DND-41 (cell line): ENCODE data around the gene PTPRN2.

Experiments used
- ATAC-seq: fragments of 200-7000 bp; cut with Tn5 transposase; 3 replicates; pipeline ENCODE4 v1.9.1; 2021; ENCODE audit warnings: low read depth; ENCODE audit not compliant: insufficient read depth
- DNase-seq: peaks from one replicate; pipeline ENCODE4 v3.0.0-alpha.2; 2020
- H2AFZ ChIP-seq: 2 replicates; pipeline ENCODE4 v1.6.0; 2012; ENCODE audit warnings: low read depth, low read length
- H3K27ac ChIP-seq: 2 replicates; pipeline ENCODE4 v1.5.1; 2012; ENCODE audit warnings: low read length, inconsistent platforms
- H3K27me3 ChIP-seq: fragments of 200-600 bp; sonication (generic); 2 replicates; pipeline ENCODE4 v1.6.0; 2012; ENCODE audit warnings: low read length, mild to moderate bottlenecking, inconsistent platforms; ENCODE audit not compliant: insufficient read depth, poor library complexity
- H3K36me3 ChIP-seq: 2 replicates; pipeline ENCODE4 v1.5.1; 2012; ENCODE audit warnings: low read length, inconsistent platforms; ENCODE audit not compliant: insufficient read depth
- H3K4me1 ChIP-seq: 2 replicates; pipeline ENCODE4 v1.5.1; 2012; ENCODE audit warnings: mild to moderate bottlenecking, low read length; ENCODE audit not compliant: insufficient read depth
- H3K4me2 ChIP-seq: 2 replicates; pipeline ENCODE4 v1.6.0; 2012; ENCODE audit warnings: mild to moderate bottlenecking, moderate library complexity, low read length, inconsistent platforms; ENCODE audit not compliant: insufficient read depth
- H3K4me3 ChIP-seq, 2 experiments: fragments of 200-600 bp in 1 of 2; shearing (Covaris generic) in 1 of 2; 2 replicates each; pipeline ENCODE4 v1.5.1; 2012 to 2016; ENCODE audit warnings: inconsistent platforms in 2 of 2, low read length in 2 of 2, mild to moderate bottlenecking in 2 of 2, low read depth in 1 of 2, moderate library complexity in 1 of 2
- H3K79me2 ChIP-seq: 2 replicates; pipeline ENCODE4 v1.6.0; 2012; ENCODE audit warnings: low read length, inconsistent platforms; ENCODE audit not compliant: insufficient read depth
- H3K9ac ChIP-seq: 2 replicates; pipeline ENCODE4 v1.6.0; 2012; ENCODE audit warnings: low read depth, mild to moderate bottlenecking, inconsistent platforms, low read length, moderate library complexity
- H3K9me3 ChIP-seq: 2 replicates; pipeline ENCODE4 v1.5.1; 2012; ENCODE audit warnings: low read length, moderate library complexity, mild to moderate bottlenecking, inconsistent platforms; ENCODE audit not compliant: insufficient read depth, severe bottlenecking
- H4K20me1 ChIP-seq: 2 replicates; pipeline ENCODE4 v1.6.0; 2012; ENCODE audit warnings: low read length; ENCODE audit not compliant: insufficient read depth
- EZH2 ChIP-seq: IDR thresholded peaks from 3 replicates; pipeline ENCODE4 v1.6.1; 2012; ENCODE audit warnings: borderline replicate concordance, low read depth, mild to moderate bottlenecking, moderate library complexity, low read length, inconsistent platforms; ENCODE audit not compliant: severe bottlenecking
- TF ChIP-seq, protein P1 (sequence below): IDR thresholded peaks from 2 replicates; pipeline ENCODE4 v1.5.1; 2012; ENCODE audit warnings: borderline replicate concordance, low read length, moderate library complexity, mild to moderate bottlenecking; ENCODE audit not compliant: poor library complexity, severe bottlenecking; ENCODE audit errors: extremely low read depth

PTPRN2 gene

DNA sequence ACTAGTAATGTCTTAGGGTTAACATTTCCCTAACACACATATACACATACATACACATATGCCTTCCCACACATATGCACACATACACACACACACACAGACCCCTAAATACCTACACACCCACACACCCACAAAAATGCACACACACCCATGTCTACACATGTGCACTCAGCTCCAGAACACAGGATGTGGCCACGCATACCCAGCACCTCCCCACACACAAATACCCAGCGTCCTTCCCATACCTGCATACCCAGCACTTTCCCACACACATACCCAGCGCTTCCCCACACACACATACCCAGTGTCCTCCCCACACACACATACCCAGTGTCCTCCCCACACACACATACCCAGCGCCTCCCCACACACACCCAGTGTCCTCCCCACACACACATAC is 715.9 kb downstream of the PTPRN2 start:
- H3K27me3 ChIP-seq: no peaks in the 10 kb centered on the region

DNA sequence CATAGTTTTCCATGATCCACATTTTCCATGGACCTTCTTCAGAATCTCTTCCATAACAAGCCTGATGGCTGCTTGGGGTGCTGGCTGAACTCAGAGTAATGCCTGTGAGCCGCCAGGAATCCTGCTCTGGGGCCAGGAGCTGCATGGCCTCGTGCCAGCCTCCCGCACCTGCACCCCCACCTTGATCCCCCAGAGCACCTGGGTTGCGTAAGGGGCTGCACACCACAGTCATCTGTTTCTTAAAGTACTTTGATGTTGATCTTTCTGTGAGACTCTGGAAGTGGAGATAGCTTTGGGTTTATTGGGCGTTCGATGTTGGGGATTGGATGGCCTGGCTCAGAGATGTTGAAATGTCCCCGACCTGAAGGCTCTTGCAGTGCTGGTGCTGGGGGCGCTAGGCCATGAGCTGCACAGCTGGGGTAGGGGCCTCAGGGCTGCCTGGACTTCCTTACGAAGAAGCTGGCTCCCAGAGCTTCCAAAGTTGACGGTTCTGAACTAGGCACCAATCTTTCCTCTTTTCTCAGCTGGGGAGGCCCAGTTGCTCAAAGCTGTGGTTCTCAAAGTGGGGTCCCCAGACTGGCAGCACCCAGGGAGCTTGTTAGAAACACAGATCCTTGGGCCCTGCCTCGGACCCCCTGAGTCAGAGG is 716.9 kb downstream of the PTPRN2 start:
- H3K4me1 ChIP-seq: peaks cover 13% of the 10 kb centered on the region
- H3K9ac ChIP-seq: no peak overlapping the region
- H3K27me3 ChIP-seq: no peaks in the 10 kb centered on the region
- no peaks in the 10 kb centered on the region for H4K20me1 ChIP-seq
- no peak for TF ChIP-seq EZH2
- TF ChIP-seq, protein P1, sequence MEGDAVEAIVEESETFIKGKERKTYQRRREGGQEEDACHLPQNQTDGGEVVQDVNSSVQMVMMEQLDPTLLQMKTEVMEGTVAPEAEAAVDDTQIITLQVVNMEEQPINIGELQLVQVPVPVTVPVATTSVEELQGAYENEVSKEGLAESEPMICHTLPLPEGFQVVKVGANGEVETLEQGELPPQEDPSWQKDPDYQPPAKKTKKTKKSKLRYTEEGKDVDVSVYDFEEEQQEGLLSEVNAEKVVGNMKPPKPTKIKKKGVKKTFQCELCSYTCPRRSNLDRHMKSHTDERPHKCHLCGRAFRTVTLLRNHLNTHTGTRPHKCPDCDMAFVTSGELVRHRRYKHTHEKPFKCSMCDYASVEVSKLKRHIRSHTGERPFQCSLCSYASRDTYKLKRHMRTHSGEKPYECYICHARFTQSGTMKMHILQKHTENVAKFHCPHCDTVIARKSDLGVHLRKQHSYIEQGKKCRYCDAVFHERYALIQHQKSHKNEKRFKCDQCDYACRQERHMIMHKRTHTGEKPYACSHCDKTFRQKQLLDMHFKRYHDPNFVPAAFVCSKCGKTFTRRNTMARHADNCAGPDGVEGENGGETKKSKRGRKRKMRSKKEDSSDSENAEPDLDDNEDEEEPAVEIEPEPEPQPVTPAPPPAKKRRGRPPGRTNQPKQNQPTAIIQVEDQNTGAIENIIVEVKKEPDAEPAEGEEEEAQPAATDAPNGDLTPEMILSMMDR: no peak
- no peak for DNase-seq
- no peak overlapping the region for H2AFZ ChIP-seq
- no peaks in the 10 kb centered on the region for H3K79me2 ChIP-seq
- no peak for ATAC-seq
- H3K27ac ChIP-seq: no peak overlapping the region
- no peaks in the 10 kb centered on the region for H3K9me3 ChIP-seq
- H3K4me2 ChIP-seq: no peak overlapping the region
- H3K4me3 ChIP-seq: no peak overlapping the region
- H3K36me3 ChIP-seq: no peaks in the 10 kb centered on the region

More for the DNA sequence above, 715.9 kb downstream of the PTPRN2 start:
- H3K4me1 ChIP-seq: peaks cover 13% of the 10 kb centered on the region
- no peak for TF ChIP-seq EZH2
- TF ChIP-seq, protein P1: no peak
- no peak for ATAC-seq
- DNase-seq: no peak
- no peak overlapping the region for H3K27ac ChIP-seq
- no peak overlapping the region for H2AFZ ChIP-seq
- H3K79me2 ChIP-seq: no peaks in the 10 kb centered on the region
- H3K9me3 ChIP-seq: no peaks in the 10 kb centered on the region
- no peak overlapping the region for H3K4me3 ChIP-seq
- no peak overlapping the region for H3K9ac ChIP-seq
- H3K4me2 ChIP-seq: no peak overlapping the region
- H3K36me3 ChIP-seq: no peaks in the 10 kb centered on the region
- H4K20me1 ChIP-seq: no peaks in the 10 kb centered on the region

DNA sequence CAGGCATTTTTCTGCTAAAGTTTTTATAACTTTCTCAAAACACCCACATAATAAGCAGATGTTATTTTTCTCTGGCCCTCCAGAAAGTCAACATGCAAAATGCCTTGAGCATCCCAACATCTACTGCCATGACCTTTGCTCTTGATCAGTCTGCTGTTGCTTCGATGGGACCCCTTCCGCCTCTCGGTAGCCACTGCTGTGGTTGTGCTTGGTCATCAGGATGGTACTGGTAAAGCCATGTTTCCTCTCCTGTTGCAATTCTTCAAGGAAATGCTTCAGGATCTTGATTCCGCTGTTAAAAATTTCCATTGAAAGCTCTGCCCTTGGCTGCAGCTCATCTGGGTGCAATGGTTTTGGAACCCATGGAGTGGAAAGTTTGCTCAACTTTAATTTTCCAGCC is 717.8 kb downstream of the PTPRN2 start:
- no peak for TF ChIP-seq EZH2
- TF ChIP-seq, protein P1: no peak
- no peak for ATAC-seq

More for the DNA sequence above, 717.8 kb downstream of the PTPRN2 start:
- H3K9me3 ChIP-seq: no peaks in the 10 kb centered on the region
- no peaks in the 10 kb centered on the region for H3K27me3 ChIP-seq
- H3K36me3 ChIP-seq: no peaks in the 10 kb centered on the region
- H3K9ac ChIP-seq: no peak overlapping the region
- no peak for DNase-seq
- no peaks in the 10 kb centered on the region for H4K20me1 ChIP-seq
- H3K4me1 ChIP-seq: peaks cover 6% of the 10 kb centered on the region
- H3K79me2 ChIP-seq: no peaks in the 10 kb centered on the region
- H3K4me2 ChIP-seq: no peak overlapping the region
- H3K27ac ChIP-seq: no peak overlapping the region
- H2AFZ ChIP-seq: no peak overlapping the region
- no peak overlapping the region for H3K4me3 ChIP-seq
